ENCODE data around the gene LARGE1.

The LARGE1 gene

DNA sequence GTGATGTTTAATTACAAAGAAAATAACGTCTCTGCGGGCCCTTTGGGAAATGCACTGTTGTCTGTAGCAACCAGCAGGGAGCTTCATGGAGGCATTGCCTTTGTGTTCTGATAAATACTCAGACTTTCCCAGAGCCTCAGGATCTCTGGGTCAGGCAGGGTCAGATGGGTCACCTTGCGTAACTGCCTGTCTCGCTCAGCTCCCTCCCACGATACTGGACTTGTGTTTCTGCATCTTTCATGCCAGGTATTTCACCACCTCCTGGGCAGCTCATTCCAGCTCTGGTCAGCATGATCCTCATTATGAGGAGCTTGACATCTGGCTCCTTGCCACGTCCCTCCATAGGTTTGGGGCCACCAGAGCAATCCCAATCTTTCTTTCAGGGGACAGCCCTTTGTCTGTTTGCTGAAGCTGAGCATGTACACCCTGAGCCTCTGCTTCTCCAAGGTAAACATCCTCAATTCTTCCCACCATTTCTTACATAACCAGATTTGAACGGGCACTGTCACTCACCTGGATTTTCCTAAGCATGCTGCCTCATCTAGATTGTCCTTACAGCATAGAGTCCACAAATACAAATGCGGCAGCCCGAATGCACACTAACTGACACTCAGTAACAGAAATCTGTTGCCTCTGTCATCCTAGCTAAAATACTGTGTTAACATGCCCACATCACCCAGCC, 162.3 kb downstream of the LARGE1 start:
- DNase-seq, result no peak

DNA sequence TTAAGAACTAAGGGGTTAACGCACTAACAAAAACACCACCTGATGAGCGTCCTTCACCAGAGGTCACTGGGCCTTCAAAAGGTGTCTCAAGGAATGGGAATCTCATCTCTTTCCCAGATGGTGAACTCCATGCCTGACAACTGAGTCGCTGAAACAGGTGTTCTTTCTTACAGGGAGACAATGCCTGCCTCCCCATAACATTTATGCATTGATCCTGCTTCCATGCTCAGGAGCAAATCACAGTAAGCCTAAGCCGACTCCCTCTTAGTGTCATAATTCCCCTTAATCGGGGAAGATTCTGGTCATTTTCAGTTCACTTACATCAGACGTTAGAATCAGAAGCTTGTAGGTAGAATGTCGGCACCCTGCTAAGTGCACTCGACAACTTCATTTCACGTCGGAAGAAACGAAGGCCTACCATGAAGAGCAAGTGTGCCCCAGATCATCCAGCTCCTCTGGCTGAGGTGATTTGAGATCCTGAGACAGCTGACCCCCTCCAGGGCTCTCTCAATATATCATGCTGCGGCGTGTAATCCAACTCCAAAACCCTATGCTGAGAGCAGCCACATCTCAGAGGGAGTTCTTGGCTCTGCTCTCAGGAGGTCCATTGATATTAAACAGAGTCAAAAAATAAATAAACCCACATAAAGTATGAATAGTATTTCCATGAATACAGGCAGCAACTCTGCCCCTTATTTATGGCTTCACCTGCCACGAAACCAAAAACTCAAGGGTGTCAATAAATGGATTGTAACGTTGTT, 163.1 kb downstream of the LARGE1 start:
- DNase-seq, result no peak

DNA sequence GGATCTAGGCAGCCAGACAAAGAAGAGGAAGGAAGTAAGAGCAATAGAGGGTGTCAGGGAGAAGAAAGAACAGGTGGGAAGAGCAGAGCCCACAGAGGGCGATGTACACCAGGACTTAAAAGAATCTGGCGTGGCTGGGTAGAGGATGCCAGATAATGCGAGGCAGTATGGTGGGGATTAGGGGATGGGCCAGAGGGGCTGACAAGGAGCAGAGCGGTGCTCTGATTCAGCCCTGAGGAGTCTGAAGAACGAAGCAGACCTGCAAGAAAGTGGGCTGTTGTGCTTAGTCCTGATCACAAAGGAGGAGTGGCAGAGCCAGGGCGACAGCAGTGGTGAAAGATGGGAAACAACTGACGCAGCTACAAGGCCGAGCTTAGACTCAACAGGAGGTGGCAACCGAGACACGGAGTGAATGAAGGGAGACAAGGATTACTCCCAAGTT, 163.7 kb downstream of the LARGE1 start:
- DNase-seq, result no peak

DNA sequence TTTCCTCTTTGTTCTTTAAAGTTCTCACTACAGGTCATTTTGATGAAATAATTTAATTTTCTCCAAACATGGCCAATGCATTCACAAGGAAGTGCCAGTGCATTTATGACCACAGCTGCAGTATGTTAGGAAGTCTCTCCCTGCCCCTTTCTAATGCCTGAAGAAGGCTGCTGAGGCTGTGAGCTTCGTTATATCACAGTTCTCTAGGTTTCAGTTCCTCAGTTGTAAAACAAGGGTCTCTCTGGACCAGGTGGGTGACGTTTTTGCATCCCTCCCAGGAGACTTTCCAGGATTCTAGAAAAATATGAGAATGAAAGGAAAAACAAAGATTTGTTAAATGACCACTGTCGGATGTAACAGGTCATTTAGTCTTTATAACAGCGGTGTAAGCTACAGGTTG, 171.6 kb downstream of the LARGE1 start:
- DNase-seq, result no peak

DNA sequence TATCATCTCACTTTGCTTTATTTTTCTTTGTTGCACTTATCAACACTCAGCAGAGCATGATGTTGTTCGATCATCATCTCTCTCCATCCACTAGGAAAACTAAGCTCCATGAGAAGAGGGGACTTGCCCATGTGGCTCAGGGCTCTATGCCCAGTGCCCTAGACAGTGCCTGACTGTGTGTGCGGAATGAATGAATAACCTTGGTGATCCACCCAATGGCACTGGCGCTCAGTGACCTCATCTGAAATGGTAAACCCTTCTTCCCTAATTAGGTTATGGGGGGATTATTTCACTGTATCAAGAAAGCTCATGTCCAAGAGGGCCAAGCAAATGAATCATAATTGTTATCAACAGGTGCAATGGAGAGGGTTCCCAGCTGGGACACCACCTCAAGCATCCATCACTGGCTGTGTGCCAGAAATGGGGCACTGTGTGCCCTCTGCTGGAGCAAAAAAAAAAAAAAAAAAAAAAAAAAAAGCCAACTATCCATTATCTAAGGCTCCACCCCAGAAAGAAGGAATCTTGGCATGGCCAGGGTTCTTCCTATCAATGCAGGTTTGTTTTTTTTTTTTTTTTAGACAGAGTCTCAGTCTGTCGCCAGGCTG, 172.6 kb downstream of the LARGE1 start:
- no peak for DNase-seq

DNA sequence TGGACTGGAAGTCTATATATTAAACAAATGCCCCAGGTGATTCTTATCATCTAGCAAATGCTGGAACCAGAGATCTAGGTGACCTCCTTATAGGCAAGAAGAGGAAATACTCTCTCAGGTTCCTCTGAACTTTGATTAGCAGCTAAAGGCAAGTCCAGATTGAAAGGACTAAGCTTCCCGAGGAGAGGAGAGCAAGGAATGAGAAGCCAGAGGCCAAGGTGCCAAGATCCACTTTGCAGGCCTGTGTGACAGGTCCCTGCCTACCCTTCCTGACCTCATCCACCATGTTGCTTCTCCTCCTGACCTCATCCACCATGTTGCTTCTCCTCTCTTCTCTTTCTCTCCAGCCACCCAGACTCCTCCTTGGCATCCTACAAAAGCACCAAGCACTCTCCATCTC, 173.2 kb downstream of the LARGE1 start:
- no peak for DNase-seq

DNA sequence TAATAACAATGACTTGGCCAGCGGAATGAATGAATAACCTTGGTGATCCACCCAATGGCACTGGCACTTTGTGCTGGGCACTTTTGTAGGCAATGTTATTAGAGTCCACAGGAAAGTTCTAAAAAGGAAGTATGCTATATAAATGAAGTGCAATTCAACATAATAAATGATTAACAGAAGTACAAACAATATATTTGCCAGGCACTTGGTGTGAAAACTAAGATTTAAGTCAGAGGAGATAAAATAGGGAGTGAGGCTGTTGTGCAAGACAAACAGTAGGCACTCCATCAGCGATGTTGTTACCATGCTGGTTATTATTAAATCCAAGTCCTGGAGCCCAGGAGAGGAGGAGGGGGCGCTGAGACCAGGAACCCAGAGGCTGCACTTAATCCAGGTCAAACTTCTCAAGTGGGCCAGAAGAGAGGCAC, 173.8 kb downstream of the LARGE1 start:
- DNase-seq, result no peak

DNA sequence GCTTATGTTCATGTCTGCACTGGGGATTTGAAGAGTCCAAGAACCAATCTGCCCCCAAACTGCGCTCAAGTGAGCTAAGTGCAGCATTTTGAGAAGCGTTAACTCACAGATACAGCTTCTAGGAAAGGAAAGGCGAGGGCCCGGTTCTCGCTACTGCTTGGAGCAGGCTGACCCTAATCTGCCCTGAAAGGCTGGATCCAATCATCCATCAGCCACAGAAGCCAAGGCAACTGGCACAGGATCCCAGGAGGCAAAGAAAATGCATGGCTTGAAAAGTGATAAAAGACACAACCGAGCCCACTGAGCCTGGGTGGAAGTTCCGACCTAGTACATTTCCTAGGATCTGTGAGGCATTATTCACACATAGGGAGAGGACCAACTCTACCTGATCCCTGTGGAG, 174.8 kb downstream of the LARGE1 start:
- DNase-seq, result no peak

DNA sequence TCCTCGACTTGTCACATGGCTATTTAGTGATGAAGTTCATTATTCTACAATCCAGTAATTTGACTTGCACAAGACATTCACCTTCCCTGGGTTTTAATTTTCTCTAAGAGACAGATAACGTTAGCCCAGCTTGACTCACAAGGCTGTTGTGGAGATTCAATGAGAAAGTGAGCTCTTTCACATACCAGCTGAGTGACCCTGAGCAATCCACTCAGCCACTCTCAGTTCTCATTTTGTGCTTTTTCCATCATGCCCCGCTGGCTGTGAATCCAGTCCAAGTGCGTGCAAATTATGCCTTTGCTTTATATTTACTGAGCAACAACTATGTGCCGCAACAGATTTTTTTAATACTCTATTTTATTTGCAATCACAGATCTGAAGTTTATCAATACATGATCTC, 176.5 kb downstream of the LARGE1 start:
- no peak for DNase-seq

DNA sequence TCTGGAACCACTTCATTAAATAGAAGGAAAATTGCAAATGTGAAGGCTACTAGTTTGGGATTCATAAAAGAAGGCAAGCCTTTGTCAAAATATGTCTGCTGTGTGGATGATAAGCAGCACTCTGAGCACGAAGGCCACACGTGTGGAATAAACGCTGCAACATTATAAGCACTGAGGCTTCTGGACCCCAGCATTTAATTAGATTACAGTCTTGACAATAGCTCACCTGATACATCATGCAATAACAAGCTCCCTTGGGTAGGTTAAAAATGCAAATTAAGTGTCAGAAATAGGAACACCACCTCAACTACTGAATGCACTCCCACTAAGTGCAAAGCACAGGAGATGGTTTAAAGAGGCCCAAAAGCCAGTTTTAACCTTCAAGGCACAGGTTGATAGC, 179.3 kb downstream of the LARGE1 start:
- DNase-seq, result no peak

DNA sequence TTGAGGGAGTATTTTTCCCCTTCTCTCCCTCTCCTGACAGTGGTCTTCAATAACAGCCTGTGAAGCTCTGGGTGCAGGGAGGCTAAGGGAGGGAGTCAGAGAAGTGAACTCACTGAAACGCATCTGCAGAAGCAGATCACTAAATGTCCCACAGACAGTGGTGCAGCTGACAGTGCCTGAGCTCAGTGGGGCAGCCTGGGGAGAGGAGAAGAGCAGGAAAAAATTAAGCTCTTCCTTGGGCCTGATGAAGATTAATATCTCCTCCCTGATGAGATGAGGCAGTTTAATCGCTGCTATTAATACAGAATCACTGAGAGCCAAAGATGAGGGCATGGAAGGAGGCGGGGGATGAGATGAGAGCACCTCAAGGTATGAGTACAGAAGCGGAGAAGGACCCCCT, 180.8 kb downstream of the LARGE1 start:
- no peak for DNase-seq

DNA sequence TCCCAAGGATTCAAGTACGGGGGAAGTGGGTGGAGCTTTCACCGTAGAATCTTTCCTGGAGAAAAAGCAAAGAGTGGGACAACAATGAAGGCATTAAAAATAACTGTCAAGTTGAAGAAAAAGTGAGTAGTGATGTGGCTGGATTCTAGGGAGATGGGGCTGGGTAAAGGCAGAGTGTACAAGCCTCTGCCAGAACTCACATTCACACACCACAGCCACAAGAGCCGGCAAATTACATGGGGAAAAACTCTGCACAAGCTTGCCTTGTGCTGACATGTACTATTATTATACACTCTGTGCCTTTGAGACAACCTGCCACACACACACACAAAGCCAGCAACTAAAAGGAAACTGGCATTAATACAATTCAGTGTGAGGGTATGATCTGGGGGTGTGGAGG, 182.6 kb downstream of the LARGE1 start:
- no peak for DNase-seq

DNA sequence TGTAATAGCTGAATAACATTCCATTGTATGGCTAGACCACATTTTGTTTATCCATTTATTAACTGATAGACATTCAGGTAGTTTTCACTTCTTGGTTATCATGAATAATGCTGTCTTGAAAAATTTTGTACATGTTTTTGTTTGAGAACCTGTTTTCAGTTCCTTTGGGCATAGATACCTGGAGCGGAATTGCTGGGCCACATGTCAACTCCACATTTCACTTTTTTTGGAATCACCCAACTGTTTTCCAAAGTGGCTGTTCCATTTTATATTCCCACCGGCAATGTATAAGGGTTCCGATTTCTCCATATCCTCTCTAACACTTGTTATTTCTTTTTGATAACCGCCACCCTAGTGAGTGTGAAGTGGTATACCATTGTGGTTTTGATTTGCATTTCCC, 184.3 kb downstream of the LARGE1 start:
- no peak for DNase-seq

DNA sequence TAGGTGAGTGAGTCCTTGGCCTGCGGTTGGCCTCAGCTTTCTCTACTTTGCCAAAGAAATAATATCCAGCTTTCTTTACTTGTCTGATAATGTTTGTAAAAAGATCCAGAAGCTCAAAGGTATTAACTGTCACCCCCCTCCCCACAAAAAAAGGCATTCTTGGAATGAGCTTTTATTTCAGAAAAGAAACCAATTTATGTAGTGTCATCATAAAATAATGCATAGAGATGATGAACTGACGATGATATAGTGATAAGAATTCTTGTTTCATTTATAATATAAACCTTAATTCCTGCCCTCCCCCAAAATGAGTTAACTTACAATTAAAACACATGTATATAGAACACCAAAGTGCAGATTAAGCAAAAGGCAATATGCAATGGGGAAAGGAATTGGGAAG, 191.4 kb downstream of the LARGE1 start:
- DNase-seq, result no peak

DNA sequence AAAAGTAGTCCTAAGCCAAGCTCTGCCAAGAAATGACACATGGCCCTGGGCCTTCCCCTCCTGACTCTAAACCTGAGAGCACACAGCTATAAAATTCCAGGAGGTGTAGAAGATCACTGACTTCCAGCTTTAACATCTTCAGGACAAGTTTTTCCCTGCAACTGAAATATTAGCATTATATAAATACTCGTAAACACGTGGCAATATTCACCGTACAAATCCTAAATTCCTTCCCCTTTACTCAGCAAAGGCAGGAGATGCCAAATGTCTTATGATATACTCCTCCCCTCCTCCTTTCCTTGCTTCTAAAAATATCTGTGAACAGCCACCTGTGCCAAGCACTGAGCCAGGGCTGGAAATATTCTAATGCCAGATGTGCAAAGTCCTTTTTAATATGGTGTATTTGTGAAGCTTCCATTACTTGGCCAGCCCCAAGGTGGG, 194.0 kb downstream of the LARGE1 start:
- DNase-seq, result no peak

DNA sequence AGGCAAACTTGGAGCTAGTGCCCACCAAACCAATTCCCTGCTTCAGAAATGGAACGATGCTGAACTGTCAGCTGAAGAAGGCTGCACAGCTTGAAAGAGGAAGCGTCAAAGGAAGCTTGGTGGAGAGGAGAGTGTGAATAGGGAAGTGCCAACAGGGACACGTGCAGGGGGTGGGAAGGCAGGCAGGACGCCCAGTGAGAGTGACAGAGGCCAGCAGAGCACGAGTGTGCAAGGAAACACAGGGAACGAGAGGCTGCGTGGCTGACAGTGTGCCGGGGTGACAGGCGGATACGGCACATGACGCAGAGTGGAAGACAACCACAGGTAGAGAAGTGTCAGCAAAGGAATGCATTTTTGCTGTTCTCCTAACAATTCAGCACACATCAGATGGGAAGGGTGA, 196.4 kb downstream of the LARGE1 start:
- DNase-seq, result no peak

DNA sequence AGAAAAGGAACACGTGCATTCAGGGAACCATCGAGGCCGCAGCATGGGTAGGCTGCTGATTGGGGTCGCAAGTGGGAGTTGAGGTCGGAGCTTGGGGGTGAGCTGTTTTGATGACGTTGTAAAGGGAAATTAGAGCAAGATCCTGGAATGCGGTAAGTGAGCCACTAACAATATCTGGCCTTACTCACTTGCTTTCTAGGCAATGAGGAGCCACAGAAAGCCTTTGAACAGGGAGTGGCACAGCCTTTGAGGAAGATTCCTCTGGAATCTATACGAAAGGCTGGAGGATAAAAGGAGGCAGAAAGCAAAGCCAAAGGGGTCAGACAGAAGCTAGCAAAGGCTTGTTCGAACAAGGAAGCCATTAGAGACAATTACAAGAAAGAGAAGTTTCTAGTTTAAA, 197.5 kb downstream of the LARGE1 start:
- DNase-seq, result no peak

DNA sequence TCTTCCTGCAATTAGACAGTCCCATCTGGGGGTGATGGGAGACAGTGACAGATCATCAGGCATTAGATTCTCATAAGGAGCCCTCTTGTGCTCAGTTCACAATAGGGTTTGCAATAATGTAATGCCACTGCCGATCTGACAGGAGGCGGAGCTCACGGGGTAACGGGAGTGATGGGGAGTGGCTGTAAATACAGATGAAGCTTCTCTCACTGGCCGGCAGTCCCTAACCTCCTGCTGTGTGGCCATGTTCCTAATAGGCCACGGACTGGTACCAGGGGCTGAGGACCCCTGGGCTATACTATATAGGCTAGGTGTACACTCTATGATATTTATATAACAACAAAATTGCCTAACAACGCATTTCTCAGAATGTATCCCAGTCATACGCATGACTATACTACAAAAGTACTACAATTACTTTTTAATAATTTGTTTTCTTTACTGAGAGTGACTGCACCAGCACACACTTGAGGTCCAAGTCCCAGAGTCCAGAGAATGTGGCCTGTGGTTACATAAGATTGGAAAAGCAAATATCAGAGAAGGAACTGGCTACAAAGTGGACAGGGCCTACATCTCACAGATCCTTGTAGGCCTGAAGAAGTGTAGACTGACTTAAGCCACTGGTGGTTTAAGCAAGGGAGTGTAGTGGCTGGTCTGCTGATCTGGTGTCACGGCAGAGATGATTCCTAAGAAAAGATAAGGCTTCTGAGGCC, 200.0 kb downstream of the LARGE1 start:
- DNase-seq, result no peak

DNA sequence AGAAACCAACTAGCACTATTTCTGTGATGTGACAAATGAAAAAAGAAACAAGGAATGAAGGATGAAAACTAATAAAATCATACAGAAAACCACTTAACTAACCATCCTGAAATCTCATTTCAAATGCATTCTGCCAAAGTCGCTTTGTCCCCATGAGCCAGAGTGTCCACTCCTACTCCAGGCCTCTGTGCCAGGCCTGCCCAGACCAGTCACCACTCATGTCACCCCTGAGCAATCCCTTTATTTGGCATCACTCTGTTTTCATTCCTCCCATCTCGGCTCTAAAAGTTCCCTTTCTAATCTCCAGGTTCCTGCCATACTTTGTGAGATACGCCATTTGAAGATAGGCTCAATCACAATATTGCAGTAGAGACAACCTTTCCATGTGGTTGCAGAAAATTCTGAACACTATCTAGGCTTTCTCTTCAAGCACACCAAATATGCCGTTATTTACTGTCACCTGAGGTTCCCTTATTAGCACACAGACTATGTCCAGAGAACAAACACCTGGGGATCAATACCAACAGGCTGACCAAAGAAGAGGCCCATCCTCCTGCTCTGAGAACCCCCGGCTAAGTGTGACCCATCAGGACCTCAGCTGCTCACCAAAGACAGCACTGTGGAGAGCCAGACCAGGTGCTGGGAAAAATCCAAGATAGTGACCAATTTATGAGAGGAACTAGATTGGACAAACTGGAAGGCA, 202.4 kb downstream of the LARGE1 start:
- no peak for DNase-seq

DNA sequence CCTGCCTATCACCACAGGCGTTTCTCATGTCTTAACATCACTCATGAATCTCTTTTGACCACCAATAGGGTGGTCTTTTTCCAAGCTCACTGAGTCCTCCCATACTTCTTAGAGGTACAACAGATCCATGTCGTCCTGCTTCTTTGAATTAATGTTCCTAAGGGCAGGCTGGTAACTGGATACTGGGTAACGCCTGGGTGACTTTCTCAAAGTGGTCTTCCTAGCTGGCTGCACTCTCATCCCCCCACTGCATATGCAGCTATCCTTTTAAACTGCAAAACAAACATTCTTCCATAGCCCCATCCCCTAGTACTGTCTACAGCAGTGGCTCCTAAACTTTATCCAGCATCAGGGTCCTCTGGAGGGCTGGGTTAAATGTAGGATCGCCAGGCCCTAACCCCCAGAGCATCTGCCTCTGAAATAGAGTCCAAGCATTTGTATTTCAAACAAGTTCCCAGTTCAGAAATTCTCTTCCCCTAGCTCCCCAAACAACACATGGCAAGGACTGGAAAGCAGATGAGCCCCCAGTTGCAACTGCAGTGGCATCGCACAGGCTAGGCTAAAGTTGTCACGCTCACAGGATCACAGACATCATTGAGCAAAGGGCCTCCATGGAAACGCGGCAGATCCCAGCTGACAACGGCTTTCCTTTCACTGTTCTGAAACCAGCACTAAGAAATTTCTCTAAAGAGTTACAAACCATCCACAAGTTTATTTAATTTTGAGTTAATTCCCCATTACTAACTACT, 204.9 kb downstream of the LARGE1 start:
- DNase-seq, result no peak

DNA sequence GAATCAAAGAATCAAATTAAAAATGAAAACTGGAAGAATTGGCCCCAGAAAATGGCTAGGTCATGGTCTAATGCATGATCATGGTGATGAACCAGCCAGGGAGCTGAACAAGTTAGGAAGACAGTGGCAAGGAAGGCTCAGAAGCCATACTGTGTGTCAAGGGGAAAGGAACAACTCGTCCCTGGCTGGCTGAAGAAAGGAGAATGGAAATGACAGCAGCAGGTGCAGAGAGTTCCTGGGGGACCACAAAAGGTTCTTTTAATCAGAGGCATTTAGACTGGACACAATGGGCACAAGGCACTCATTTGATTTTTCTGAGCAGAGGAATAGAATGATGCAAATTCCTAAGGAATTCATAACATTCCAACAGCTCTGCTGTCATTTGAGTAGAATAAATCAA, 209.9 kb downstream of the LARGE1 start:
- DNase-seq, result no peak

DNA sequence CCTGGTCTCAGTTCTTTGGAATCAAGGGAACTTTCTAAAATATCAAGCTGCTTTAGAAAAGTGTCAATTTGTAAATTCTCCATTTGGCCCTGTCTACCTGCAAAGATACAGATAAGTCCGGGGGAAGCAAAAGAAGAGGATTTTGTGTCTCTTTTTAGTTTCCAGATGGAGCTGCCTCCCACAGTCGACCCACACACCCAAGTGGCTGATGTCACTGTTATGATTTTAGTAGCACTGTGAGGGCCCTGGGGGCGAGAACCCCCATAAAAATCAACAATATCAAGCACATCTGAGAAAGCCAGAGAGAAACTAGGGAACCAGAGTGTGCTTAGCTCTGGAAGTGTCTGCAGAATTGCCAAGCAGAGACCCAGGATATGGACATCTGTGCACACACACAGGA, 212.7 kb downstream of the LARGE1 start:
- no peak for DNase-seq

All from DMS 273 treated with DMSO at 0.1 percent for 48 hours (cell line).